HG03025 (cell line): ENCODE results near the gene THTPA.

Experiments
- ATAC-seq: cut with Tn5 transposase; IDR thresholded peaks from one replicate; pipeline ENCODE4 v1.9.1; 2021; ENCODE audit warnings: mild to moderate bottlenecking, moderate library complexity; ENCODE audit not compliant: unreplicated experiment, low FRiP score

Gene THTPA

GRCh38 chr14:23566112-23566777 is 10.2 kb downstream of the THTPA start:
- no peak for ATAC-seq

DNA sequence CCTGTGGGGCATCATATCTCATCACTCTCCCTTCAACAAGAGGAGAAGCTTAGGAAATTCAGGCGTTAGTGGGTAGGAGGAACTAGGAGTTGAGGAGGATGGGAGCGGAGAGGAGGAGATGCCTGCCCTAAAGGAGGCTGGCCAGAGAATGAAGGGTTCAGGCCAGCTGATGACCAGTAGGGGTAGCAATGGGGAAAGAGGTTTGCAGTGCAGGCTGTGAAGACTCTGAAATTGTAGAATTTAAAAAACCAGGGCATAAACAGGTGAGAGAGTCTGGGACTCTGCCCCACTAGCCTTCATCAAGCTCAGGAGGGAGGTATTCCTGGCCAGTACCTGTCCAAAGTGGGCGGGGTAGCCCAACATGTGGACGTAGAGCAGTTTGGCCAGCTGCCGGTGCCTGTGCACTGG is 10.7 kb downstream of the THTPA start:
- ATAC-seq, result no peak

DNA sequence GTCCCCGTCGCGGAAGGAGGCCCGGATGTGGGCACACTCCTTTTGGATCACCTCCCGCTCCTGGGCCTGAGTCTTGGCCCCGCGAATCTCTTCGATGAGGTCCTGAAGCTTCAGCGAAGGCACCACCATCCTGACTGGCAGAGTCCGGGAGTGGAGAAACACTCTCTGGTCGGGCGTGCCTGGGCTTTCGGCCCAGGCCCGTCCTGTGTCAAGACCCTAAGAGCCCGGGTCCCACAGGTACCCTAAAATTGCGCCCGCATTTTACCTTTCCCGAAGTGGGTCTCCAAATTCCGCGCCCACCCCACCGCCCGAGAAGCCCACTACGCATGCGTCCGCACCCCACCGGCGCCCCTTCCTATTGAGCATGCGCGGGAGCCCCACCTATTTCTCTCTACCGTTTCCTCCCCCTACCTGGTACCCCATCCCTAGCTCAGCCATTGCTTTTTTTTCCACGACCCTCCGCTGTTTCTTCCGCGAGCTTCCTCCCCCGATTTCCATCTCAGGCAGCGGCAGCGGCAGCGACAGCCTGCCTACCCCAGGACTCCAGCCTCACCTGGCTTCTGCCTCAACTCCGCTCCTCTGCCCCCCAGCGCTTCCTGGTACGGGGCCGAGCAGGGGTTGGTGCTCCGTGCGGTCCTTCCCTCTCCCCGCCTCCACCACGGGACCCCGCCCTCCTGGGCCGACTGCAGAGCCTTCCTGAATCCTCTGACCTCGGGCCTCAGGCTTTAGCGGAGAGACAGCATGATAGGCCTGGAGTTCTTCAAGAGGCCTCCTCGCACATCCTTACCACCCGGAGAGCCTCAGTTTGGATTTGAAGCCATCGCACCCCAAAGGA is 11.3 kb downstream of the THTPA start, which contains the start of gene AP1G2:
Gene AP1G2, minus strand, starts transcription at position 606 of the 835 bp plus-strand sequence. Its CDS starts 477 bp downstream, at position 129.
- ATAC-seq, result peak; percentile 86

DNA sequence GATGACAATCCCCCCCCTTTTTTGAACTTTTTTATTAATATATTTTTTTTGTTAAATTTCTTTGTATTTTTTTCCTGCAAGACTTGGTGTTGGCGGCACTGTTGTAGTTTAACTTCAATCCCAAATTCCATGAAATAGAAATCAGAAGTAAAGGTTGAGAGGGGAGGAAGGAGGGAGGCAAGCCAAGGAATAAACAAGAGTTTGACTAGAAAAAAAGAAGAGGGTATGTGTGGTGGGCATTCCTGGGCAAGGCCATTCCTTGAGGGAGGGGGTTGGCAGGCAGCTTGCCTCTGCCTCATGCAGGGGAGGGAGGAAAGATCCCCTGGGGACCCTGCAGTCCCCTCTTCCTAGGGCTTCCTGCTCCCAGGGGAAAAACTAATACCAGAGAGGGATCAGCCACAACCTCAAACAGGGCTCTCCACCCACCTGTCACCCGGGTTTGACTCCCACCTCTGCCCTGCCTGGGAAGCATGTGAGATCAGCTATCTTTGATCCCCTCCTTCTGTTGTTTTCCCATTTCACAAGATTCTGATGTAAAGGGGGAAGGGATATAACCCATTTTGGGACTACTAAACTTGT is 12.0 kb downstream of the THTPA start:
- ATAC-seq, result no peak

DNA sequence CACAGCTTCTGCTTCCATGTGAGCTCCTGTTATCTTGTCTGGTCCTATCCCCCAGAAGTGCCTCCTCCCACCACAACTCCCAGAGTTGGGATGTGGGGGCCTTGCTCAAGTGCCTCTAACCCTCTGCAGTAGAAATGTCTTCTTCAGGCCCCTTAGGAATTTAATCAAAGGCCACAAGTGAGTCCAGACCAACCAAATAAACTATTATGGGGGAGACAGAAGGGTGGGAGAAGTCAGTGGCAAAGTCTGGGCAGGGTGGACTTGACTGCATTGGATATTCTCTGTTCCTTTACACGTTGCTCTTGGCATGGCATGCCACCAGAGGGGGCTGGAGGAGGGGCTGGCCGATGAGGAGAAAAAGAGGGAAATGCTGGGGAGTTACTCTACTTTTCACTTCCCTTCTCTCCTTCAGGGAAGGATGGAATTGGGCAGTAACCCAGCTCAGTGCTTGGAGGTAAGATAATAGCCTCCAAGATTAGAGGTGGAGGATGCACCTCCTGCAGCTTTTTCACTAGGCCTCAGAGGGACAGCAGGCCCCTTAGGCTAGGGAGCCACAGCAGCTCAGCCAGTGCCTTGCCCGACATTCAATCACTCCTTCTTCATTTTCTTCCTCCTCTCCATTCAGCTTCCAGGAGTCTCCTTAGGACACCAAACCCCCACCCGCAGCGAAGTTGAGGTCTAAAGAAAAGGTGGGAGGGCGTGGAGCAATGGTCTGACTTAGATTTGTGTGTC is 12.7 kb downstream of the THTPA start:
- no peak for ATAC-seq

GRCh38 chr14:23569443-23570151 is 13.5 kb downstream of the THTPA start:
- ATAC-seq, result no peak

GRCh38 chr14:23570806-23571483 is 14.9 kb downstream of the THTPA start:
- ATAC-seq, result no peak

GRCh38 chr14:23571701-23572523 is 15.8 kb downstream of the THTPA start:
- ATAC-seq, result no peak

DNA sequence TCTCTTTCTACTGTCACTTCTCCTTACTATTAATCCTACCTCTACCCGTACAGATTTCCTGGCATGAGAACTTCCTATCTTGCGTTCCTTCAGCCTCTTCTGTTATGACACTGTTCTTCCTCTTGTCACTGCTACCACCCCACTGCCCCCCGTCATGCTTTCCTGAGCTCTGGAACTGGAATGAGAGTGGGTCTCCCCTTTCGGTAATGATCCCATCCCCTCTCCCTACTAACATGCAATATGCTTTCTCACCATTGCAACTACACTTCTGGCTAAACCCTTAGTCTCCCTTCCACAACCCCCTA is 16.4 kb downstream of the THTPA start:
- ATAC-seq, result no peak

- no peak for ATAC-seq
These were observed 16.8 kb downstream of the THTPA start for GRCh38 chr14:23572836-23573235.

DNA sequence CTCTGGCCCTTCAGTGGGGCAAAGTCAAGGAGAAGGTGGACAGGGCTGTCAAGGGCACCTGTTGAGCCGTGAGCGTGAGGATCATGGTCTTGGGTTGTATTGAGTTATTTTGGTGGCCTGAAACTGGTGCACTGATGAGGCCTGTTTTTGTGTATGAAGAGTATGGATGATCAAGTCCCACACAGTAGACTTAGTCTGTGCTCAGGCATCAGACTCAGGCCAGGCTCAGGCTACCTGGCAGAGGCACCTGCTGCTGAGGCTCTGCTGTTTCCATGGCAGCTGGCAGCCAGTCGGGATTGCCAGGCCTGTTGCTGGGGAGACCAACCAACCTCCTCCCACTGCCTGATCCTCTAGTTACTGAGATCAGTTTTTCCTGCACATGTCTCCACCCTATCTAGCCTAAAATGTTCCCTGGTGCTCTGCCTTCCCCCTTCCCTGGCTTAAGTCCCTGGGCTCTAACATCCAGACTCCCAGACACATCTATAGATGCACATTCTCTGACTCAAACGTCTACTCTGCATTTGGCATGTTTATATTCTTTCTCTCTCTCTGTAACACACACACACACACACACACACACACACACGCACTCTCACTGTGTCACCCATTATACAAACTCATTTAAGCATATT is 17.4 kb downstream of the THTPA start:
- no peak for ATAC-seq

DNA sequence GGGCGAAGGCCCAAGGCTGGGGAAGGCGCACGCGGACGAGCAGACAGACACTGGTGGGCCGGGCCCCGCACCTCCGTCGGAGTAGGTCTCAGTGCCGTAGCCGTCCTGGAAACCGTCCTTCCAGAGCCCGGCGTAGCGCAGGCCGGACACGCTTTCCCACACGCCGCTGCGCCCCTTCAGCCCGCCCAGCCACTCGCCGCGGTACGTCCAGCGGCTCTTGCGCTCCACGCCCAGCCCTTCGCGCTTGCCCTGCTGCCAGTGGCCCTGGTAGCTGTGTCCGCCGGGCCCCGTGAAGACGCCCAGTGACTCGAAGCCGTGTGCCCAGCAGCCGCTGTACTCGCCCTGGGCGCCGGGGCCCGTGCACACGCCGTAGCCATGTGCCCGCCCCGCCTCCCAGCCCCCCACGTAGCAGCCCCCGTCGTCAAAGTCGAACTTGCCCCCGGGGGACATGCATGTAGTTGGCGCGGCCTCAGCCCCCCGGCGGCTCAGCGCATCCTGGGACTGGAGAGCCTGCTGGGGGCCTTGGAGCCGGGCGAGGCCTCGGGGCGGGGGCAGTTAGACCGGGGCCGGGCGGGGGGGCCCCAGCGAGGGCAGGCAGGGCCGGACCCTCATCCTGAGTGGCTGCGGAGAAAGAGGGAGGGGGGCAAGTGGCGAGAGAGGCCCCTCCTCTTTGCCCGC is 21.1 kb downstream of the THTPA start:
- ATAC-seq, result no peak

DNA sequence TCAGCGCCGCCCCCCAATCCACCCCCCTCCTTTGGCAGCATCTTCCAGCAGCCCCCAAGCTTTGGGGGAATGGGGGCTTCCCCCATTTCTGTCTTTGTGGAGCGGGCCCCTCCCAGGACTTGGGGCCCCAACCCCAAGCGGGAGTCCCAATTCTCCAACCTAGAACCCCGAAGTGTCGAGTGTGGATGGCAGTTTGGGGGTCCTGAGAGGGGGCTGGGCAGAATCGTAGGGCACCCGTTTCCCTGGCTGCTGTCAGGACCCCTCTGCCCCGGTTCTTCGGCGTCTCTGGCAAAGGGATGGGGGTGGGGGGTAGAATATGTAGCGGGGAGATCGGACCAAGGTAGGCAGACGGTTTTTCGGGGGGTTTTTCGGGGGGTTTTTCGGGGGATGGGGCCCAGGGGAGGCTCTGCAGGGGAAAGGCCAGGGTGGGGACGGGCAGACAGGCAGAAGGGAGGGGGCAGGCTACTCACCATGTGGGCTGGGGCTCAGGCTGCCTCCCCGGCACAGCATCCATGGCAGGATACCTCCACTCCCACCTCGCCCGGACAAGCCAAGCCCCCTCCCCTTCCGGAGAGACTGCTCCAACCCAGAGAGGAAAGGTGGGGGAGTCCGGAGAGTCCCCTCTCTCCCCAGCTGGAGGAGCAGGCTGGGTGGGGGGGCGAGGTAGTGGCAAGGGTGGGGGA is 21.8 kb downstream of the THTPA start:
- no peak for ATAC-seq

DNA sequence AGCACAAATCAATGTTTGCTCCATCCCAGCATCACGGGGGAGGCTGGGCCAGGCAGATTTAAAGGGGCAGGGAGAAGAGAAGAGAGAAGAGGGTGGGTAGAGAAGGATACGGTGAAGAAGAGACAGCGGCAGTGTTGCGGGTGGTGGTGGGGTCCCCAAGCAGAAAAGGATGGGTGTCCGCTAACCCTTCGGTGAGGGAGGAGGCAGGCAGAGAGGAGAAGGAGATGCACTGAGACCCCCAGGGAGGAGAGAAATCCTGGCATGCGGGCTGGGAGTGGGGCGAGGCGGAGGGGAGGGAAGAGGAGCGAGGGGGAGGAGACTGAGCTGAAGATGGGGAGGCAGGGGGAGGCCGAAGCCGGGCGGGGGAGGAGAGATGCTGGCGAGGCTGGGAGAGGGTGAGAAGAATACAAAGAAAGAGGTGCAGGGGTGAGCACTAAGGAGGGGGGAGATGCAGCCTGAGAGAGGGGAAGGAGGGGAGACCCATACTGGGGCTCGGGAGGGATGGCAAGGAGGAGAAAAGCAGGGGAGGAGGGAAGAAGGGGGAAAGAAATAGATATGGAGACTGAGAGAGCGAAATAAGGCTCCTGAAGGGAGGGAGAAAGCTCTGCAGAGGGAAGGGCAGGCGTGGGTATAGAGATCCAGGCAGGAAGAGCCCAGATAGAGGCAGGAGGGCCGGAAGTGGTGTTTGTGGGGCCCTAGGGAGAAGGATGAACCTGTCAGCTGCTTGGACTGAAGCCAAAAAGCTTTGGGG is 22.7 kb downstream of the THTPA start, which contains the start of gene JPH4:
Gene JPH4, minus strand, starts transcription at position 231 of the 751 bp plus-strand sequence. CDS start 1,337 bp downstream, outside the sequence.
- ATAC-seq, result no peak

- no peak for ATAC-seq
These were observed 23.2 kb downstream of the THTPA start for GRCh38 chr14:23579311-23579630.

DNA sequence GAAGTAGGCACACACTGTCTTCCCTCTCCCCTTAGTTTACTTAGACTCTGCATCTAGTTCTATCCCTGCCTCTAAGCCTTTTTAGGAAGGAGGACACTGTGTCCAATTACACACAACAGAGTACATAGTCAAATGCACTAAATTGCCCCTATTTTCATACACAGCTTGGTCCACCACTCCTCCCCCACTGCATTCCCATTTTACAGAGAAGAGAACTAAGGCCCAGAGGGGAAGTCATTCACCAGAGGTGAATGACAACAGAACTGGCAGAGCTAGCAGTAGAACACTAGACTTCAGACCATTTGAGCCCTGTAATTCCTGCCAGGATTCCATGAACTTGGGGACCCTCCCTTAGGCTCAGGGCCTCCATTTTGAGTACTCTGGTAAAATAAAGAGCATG is 23.7 kb downstream of the THTPA start:
- ATAC-seq, result no peak
